ENCODE measurements around the gene SELENOT.

DNA sequence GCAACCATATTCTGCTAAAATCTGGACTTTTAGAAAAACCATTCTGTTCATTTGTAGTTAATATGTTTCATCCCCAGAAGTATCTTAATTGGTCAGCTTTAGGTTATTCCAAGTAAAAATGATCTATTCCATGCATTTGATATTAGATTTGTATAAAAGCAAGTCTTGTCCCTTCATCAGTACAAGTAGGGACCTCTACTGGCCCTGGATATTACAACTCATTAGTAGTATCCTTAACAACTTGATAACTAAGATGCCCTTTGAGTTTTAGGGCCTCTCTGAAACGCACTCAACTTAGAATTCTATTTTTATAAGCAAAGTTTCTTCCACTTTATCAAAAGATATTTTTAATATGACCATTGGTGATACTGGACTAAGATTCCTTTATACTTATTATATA is 25.3 kb upstream of the SELENOT start:
- TF ChIP-seq, protein P1, sequence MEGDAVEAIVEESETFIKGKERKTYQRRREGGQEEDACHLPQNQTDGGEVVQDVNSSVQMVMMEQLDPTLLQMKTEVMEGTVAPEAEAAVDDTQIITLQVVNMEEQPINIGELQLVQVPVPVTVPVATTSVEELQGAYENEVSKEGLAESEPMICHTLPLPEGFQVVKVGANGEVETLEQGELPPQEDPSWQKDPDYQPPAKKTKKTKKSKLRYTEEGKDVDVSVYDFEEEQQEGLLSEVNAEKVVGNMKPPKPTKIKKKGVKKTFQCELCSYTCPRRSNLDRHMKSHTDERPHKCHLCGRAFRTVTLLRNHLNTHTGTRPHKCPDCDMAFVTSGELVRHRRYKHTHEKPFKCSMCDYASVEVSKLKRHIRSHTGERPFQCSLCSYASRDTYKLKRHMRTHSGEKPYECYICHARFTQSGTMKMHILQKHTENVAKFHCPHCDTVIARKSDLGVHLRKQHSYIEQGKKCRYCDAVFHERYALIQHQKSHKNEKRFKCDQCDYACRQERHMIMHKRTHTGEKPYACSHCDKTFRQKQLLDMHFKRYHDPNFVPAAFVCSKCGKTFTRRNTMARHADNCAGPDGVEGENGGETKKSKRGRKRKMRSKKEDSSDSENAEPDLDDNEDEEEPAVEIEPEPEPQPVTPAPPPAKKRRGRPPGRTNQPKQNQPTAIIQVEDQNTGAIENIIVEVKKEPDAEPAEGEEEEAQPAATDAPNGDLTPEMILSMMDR (conservative IDR thresholded peaks at IDR 0.05), result peak; percentile 21
- no peak for TF ChIP-seq ZFX (IDR thresholded peaks at IDR 0.05)

Measured in C4-2B (cell line).